Brain microvascular endothelial cell (primary cell): ENCODE results near the gene CLIP4.

Experiments used
- DNase-seq: peaks from one replicate; pipeline ENCODE4 v3.0.0-alpha.2; 2020
- H3K27ac ChIP-seq: fragments of 250-450 bp; sonication (Bioruptor Pico); 2 replicates; pipeline ENCODE4 v1.5.1; 2020; ENCODE audit warnings: mild to moderate bottlenecking, moderate library complexity
- H3K27me3 ChIP-seq: fragments of 250-450 bp; sonication (Bioruptor Pico); replicated peaks from 2 replicates; pipeline ENCODE4 v1.5.1; 2020; ENCODE audit warnings: mild to moderate bottlenecking
- H3K36me3 ChIP-seq: fragments of 250-450 bp; sonication (Bioruptor Pico); replicated peaks from 2 replicates; pipeline ENCODE4 v1.5.1; 2020; ENCODE audit warnings: mild to moderate bottlenecking
- H3K4me3 ChIP-seq: 2 replicates; pipeline ENCODE4 v1.5.1; 2011; ENCODE audit warnings: low read depth, mild to moderate bottlenecking, control low read depth, low read length, moderate library complexity
- CTCF ChIP-seq: IDR thresholded peaks from 2 replicates; pipeline ENCODE4 v1.5.1; 2011; ENCODE audit warnings: low read depth, mild to moderate bottlenecking, moderate library complexity, low read length, control low read depth, inconsistent platforms; ENCODE audit errors: missing control alignments
- in situ Hi-C: cut with HindIII; loops from 2 replicates; pipeline ENCODE4 v1.10.0; 2017; ENCODE audit warnings: low sequenced_read_pairs, low pct_ligation_motif_present

CLIP4 gene

GRCh38 chr2:29147963-29148362 is 32.7 kb downstream of the CLIP4 start:
- in situ Hi-C loops = no loop called here
- DNase-seq = no peak
- no peak overlapping the region for H3K4me3 ChIP-seq
- H3K27me3 ChIP-seq = no peaks in the 10 kb centered on the region
- H3K27ac ChIP-seq = no peak overlapping the region
- peaks cover 3% of the 10 kb centered on the region for H3K36me3 ChIP-seq
- TF ChIP-seq CTCF = no peak

GRCh38 chr2:29154610-29155009 is 39.4 kb downstream of the CLIP4 start:
- DNase-seq = no peak
- H3K4me3 ChIP-seq = no peak overlapping the region
- in situ Hi-C loops = no loop called here
- no peak overlapping the region for H3K27ac ChIP-seq
- no peak for TF ChIP-seq CTCF
- peaks cover 32% of the 10 kb centered on the region for H3K36me3 ChIP-seq
- H3K27me3 ChIP-seq = no peaks in the 10 kb centered on the region

DNA sequence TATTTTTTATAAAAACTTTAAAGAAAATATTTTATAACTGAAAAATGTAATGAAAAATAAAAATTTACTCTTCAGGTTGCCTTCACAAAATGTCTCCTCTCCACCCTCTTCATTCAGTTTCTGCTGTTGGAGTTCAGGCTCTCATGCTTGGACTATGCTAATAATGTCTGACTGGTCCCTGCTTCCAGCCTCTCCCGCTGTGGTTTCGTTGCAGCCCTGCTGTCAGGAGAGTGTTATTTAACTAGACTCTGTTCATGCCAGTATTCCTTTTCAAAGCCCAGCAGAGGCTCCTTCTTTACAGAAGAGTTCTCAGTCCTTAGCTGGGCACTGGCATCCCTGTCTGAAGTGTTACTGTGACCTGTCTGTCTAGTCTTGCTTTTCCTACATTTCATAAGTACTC is 40.4 kb downstream of the CLIP4 start:
- no peak overlapping the region for H3K27ac ChIP-seq
- DNase-seq = peak; percentile 10
- in situ Hi-C loops = no loop called here
- no peak for TF ChIP-seq CTCF
- H3K27me3 ChIP-seq = no peaks in the 10 kb centered on the region
- H3K4me3 ChIP-seq = no peak overlapping the region
- H3K36me3 ChIP-seq = peaks cover 35% of the 10 kb centered on the region

DNA sequence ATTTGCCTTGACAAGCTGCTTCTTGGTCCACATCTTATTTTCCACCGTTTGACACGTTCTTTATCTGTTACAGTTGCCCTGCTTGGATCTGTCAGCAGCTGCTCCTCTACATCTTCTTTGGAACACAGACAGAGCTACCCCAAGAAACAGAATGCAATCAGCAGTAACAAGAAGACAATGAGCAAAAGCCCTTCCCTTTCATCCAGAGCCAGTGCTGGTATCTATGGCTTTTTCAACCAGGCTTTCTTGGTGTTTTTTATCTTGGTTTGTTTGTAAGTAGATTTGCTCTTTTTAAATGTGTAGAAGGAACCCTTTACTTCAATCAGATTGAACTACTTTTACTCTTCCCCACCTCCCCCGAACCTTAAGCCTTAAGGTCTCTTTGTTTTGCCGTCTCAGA is 41.9 kb downstream of the CLIP4 start:
- H3K36me3 ChIP-seq = peaks cover 37% of the 10 kb centered on the region
- no peak for DNase-seq
- in situ Hi-C loops = no loop called here
- no peak overlapping the region for H3K4me3 ChIP-seq
- no peaks in the 10 kb centered on the region for H3K27me3 ChIP-seq
- no peak overlapping the region for H3K27ac ChIP-seq
- TF ChIP-seq CTCF = no peak

GRCh38 chr2:29159125-29159524 is 43.9 kb downstream of the CLIP4 start:
- Histone ChIP-seq H3K27ac (no peak overlapping the region), H3K27me3 (no peaks in the 10 kb centered on the region), H3K4me3 (no peak overlapping the region), H3K36me3 (peaks cover 29% of the 10 kb centered on the region)
- no peak for TF ChIP-seq CTCF
- DNase-seq = no peak
- in situ Hi-C loops = no loop called here

- DNase-seq = no peak
- Histone ChIP-seq H3K36me3 (peaks cover 19% of the 10 kb centered on the region), H3K27me3 (no peaks in the 10 kb centered on the region), H3K4me3 (no peak overlapping the region), H3K27ac (no peak overlapping the region)
- in situ Hi-C loops = no loop called here
- TF ChIP-seq CTCF = no peak
Measured at GRCh38 chr2:29160184-29160583, 45.0 kb downstream of the CLIP4 start.
